ENCODE results near the gene TNK1. TPM values are rescaled to one million over a fixed set of nuclear protein-coding genes. Genes with fewer than 3 reads are reported as not detected.

TNK1 gene
- total and polyA plus RNA-seq, 2 experiments from 2014 or later = 6.1 to 8.9 TPM

- Histone ChIP-seq H3F3A (replicated peaks; ENCODE audit: low read depth) (0 out of 2 replicates have a peak, but pooled peaks cover 3% of the 10 kb centered on the region), H3K4me3 (no peak overlapping the region), H3K79me2 (replicated peaks; ENCODE audit: insufficient read depth) (no peaks in the 10 kb centered on the region), H3K27me3 (ENCODE audit: insufficient read depth) (peaks cover 4% of the 10 kb centered on the region), H2AFZ (no peak overlapping the region), H3K36me3 (ENCODE audit: insufficient read depth) (no peaks in the 10 kb centered on the region), H3K9me2 (ENCODE audit: insufficient read depth) (no peaks in the 10 kb centered on the region), H3K4me1 (ENCODE audit: insufficient read depth) (peaks cover 2% of the 10 kb centered on the region; the same call in 1 of the 2 replicates), H4K20me1 (replicated peaks; ENCODE audit: insufficient read depth) (no peaks in the 10 kb centered on the region), H3K4me2 (no peak overlapping the region), H3K27ac (ENCODE audit: low read depth) (no peak overlapping the region)
- Mint-ChIP-seq H3K4me1 (peaks cover 5% of the 10 kb centered on the region; the same call in 2 of the 3 replicates), H3K36me3 (ENCODE audit: low read depth) (peaks cover 3% of the 10 kb centered on the region; the same call in 1 of the 3 replicates), H3K27ac (no peak overlapping the region), H3K4me3 (no peak overlapping the region), H3K27me3 (ENCODE audit: insufficient read depth, low read depth, poor library complexity) (peaks cover 4% of the 10 kb centered on the region), H3K9me3 (peaks cover 12% of the 10 kb centered on the region)
- no peak for DNase-seq (ENCODE audit: low spot score)
- ATAC-seq = no peak
- no peak for TF ChIP-seq STAT1 (IDR thresholded peaks at IDR 0.05; ENCODE audit: unreplicated experiment)
- TF ChIP-seq CTCF (conservative IDR thresholded peaks at IDR 0.05; ENCODE audit: low read depth in 2 of 2) = no peak
- no peak for TF ChIP-seq ETS1 (IDR thresholded peaks at IDR 0.05)
- no peak for TF ChIP-seq JUNB (IDR thresholded peaks at IDR 0.05; ENCODE audit: unreplicated experiment)
- no peak for TF ChIP-seq REST (IDR thresholded peaks at IDR 0.05; ENCODE audit: unreplicated experiment)
- TF ChIP-seq EZH2phosphoT487 (IDR thresholded peaks at IDR 0.05; ENCODE audit: unreplicated experiment) = no peak
- no peak for TF ChIP-seq EZH2 (IDR thresholded peaks at IDR 0.05; ENCODE audit: low read depth, unreplicated experiment)
- TF ChIP-seq NANOG (IDR thresholded peaks at IDR 0.05; ENCODE audit: borderline replicate concordance) = no peak
- TF ChIP-seq ZNF331 (CRISPR knock-in tag; IDR thresholded peaks at IDR 0.05; ENCODE audit: low read depth) = no peak
- TF ChIP-seq CREB1 (CRISPR knock-in tag; IDR thresholded peaks at IDR 0.05; ENCODE audit: low read depth) = no peak
- TF ChIP-seq POLR2AphosphoS5 (IDR thresholded peaks at IDR 0.05; ENCODE audit: low read depth) = no peak
Observed at GRCh38 chr17:7374353-7374752, 6.5 kb upstream of the TNK1 start.
